ENCODE measurements around the gene ITGBL1. TPM values are rescaled to one million over a fixed set of nuclear protein-coding genes. Genes with fewer than 3 reads are reported as not detected.

ITGBL1 gene
- total and polyA plus RNA-seq, 2 of the 8 experiments (the other 6 are each of a cell fraction or from before 2014, with no cell fraction given): not detected

- no peak for FAIRE-seq
- H3K4me1 ChIP-seq (replicated peaks in 1 of 4; ENCODE audit: control insufficient read depth in 3 of 4, insufficient read depth in 4 of 4, low read length in 3 of 4): no peaks in the 10 kb centered on the region
- no peak overlapping the region for H3K27ac ChIP-seq (ENCODE audit: low read depth, low read length)
- ChIA-PET CTCF (ENCODE audit: partially characterized antibody) (no interaction called here), POLR2A (ENCODE audit: partially characterized antibody) (no interaction called here)
- no peaks in the 10 kb centered on the region for H3K79me2 ChIP-seq (ENCODE audit: control insufficient read depth in 1 of 2, insufficient read depth in 2 of 2, low read length in 2 of 2)
- H3K9me3 ChIP-seq (ENCODE audit: insufficient read depth in 2 of 2, low read depth in 1 of 2, low read length in 1 of 2): no peaks in the 10 kb centered on the region
- no peak overlapping the region for H3K56ac ChIP-seq (replicated peaks; ENCODE audit: insufficient read length, low read depth, low read length)
- H3K18ac ChIP-seq (ENCODE audit: extremely low read depth, low read length): no peak overlapping the region
- H2BK120ac ChIP-seq (replicated peaks; ENCODE audit: low read depth, low read length): no peak overlapping the region
- no peak overlapping the region for H3K4ac ChIP-seq (replicated peaks; ENCODE audit: insufficient read length, low read depth, low read length)
- no peak overlapping the region for H2BK15ac ChIP-seq (ENCODE audit: low read length)
- no peak overlapping the region for H3K4me2 ChIP-seq (ENCODE audit: insufficient read depth in 1 of 2, low read depth in 2 of 2, low read length in 2 of 2)
- H4K91ac ChIP-seq (replicated peaks; ENCODE audit: insufficient read length, low read length): no peak overlapping the region
- no peak overlapping the region for H3K4me3 ChIP-seq (ENCODE audit: extremely low read depth in 1 of 4, insufficient read depth in 2 of 4, low read depth in 3 of 4, low read length in 4 of 4)
- no peaks in the 10 kb centered on the region for H3K79me1 ChIP-seq (ENCODE audit: low read depth, low read length)
- H3K9ac ChIP-seq (replicated peaks in 1 of 4; ENCODE audit: extremely low read depth in 1 of 4, low read depth in 3 of 4, low read length in 3 of 4): no peak overlapping the region
- H2BK12ac ChIP-seq (ENCODE audit: low read depth, low read length): no peak overlapping the region
- no peak overlapping the region for H2AK5ac ChIP-seq (ENCODE audit: low read depth, low read length)
- no peaks in the 10 kb centered on the region for H3K23me2 ChIP-seq (ENCODE audit: low read depth, low read length)
- H4K5ac ChIP-seq (ENCODE audit: insufficient read length, low read depth, low read length): no peak overlapping the region
- no peak overlapping the region for H2BK20ac ChIP-seq (ENCODE audit: low read length)
- no peak for DNase-seq (ENCODE audit: low read depth in 1 of 2, low spot score in 2 of 2)
- no peaks in the 10 kb centered on the region for H4K20me1 ChIP-seq (replicated peaks in 1 of 2; ENCODE audit: control insufficient read depth in 1 of 2, insufficient read depth in 2 of 2, low read length in 2 of 2)
- no peak overlapping the region for H2BK5ac ChIP-seq (ENCODE audit: low read depth, low read length)
- H3K14ac ChIP-seq (ENCODE audit: insufficient read length): no peak overlapping the region
- H3K27me3 ChIP-seq (replicated peaks in 1 of 4; ENCODE audit: control insufficient read depth in 3 of 4, extremely low read depth in 1 of 4, insufficient read depth in 3 of 4, low read length in 3 of 4): no peaks in the 10 kb centered on the region
- H3K23ac ChIP-seq (ENCODE audit: insufficient read length): no peak overlapping the region
- H4K8ac ChIP-seq (ENCODE audit: extremely low read depth, insufficient read depth, low read length): no peak overlapping the region
- 88% methylated on average over 1 of the region's 1 CpG; no CpG with 5 or more reads in 1 of the 2 experiments for WGBS, 2 experiments (ENCODE audit: extremely low coverage in 1 of 2, insufficient coverage in 1 of 2, insufficient read length in 1 of 2, insufficient replicate concordance in 2 of 2, low coverage in 1 of 2, low lambda C conversion rate in 2 of 2, missing lambda C conversion rate in 1 of 2)
- no peaks in the 10 kb centered on the region for H3K36me3 ChIP-seq (ENCODE audit: control insufficient read depth in 2 of 4, insufficient read depth in 4 of 4, low read length in 3 of 4)
- no peak overlapping the region for H2AFZ ChIP-seq (ENCODE audit: low read length)
- TF ChIP-seq CHD1 (IDR thresholded peaks at IDR 0.05; ENCODE audit: low read depth, low read length) (no peak), TAF7 (optimal IDR thresholded peaks at IDR 0.05; ENCODE audit: borderline replicate concordance, low read depth, low read length) (no peak), ATF2 (IDR thresholded peaks at IDR 0.05; ENCODE audit: low read length) (no peak), TEAD4 (IDR thresholded peaks at IDR 0.05; ENCODE audit: low read depth, low read length) (no peak), TBP (IDR thresholded peaks at IDR 0.05; ENCODE audit: low read depth, low read length) (no peak), ATF3 (IDR thresholded peaks at IDR 0.05; ENCODE audit: insufficient read depth, low read depth, low read length) (no peak), SUZ12 (IDR thresholded peaks at IDR 0.05; ENCODE audit: low read length) (no peak), EZH2 (IDR thresholded peaks at IDR 0.05; ENCODE audit: low read depth, low read length, severe bottlenecking) (no peak), SP4 (IDR thresholded peaks at IDR 0.05; ENCODE audit: low read length) (no peak), PHF8 (conservative IDR thresholded peaks at IDR 0.05; ENCODE audit: low read depth, low read length) (no peak), ASH2L (IDR thresholded peaks at IDR 0.05; ENCODE audit: low read length) (no peak)
Measured at GRCh38 chr13:101535192-101535746, 82.8 kb downstream of the ITGBL1 start.
